A172 (cell line): ENCODE measurements around the gene IGFBPL1. TPM values are rescaled to one million over a fixed set of nuclear protein-coding genes. Genes with fewer than 3 reads are reported as not detected.

Experiments used
- DNase-seq: peaks from one replicate; pipeline ENCODE4 v3.0.0-alpha.2; 2015; ENCODE audit warnings: low spot score
- total RNA-seq: library from RNA; depleted of rRNA; stranded (reverse); fragments of >200 nt; shearing (Covaris generic); gene quantifications from 2 replicates; pipeline ENCODE4 v1.2.3, GENCODE V29; 2014; rRNA removed

IGFBPL1 gene
- total RNA-seq, 1 experiment from 2014 or later = not detected

GRCh38 chr9:38357350-38358114, 66.7 kb downstream of the IGFBPL1 start:
- no peak for DNase-seq

GRCh38 chr9:38356851-38357250, 67.4 kb downstream of the IGFBPL1 start:
- no peak for DNase-seq

Other genes with a start within 250 kb of the IGFBPL1 start
- gene ALDH1B1, start 31.8 kb downstream of the IGFBPL1 start, total RNA-seq = 23.0 and 26.1 TPM in 2 replicates
- 0.10 TPM in 1 of 2 replicates, not detected in the other for gene ANKRD18A, start 196.1 kb upstream of the IGFBPL1 start, total RNA-seq